IMR-90 (cell line): ENCODE results near the gene RASSF10.

Experiments used
- MAZ ChIP-seq: IDR thresholded peaks from 2 replicates; pipeline ENCODE4 v1.6.1; 2012; ENCODE audit warnings: low read depth, mild to moderate bottlenecking, low read length, improper control_type of control experiment, moderate library complexity, borderline replicate concordance
- POLR2A ChIP-seq: IDR thresholded peaks from 2 replicates; pipeline ENCODE4 v1.6.1; 2012; ENCODE audit warnings: mild to moderate bottlenecking, low read depth, low read length
- SMC3 ChIP-seq: fragments of 150-350 bp; IDR thresholded peaks from 2 replicates; pipeline ENCODE4 v1.6.1; 2016; ENCODE audit warnings: low read depth, mild to moderate bottlenecking, antibody characterized with exemption, low read length, moderate library complexity
- TF ChIP-seq, protein P1 (sequence below): conservative IDR thresholded peaks from 2 replicates; pipeline ENCODE4 v1.5.1; 2012; ENCODE audit warnings: mild to moderate bottlenecking, low read depth, low read length, improper control_type of control experiment
- TF ChIP-seq, protein P2 (sequence below): fragments of 150-350 bp; IDR thresholded peaks from 2 replicates; pipeline ENCODE4 v1.6.1; 2017; ENCODE audit warnings: mild to moderate bottlenecking, antibody characterized with exemption, low read length, low read depth

DNA sequence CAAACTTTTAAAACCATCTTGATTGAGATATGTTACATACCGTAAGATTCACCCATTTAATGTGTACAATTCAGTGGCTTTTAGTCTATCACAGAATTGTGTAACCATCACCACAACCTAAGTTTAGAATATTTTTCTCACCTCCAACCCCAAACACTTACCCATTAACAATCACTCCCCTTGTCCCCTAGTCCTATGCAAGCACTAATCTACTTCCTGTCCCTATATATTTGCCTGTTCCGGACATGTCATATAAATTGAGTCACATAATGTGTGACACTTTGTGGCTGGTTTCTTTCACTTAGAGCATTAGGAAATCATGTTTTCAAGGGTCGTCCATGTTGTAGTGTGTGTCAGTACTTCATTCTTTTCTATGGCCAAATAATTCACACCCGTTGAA, 38.8 kb downstream of the RASSF10 start:
- TF ChIP-seq, protein P1, sequence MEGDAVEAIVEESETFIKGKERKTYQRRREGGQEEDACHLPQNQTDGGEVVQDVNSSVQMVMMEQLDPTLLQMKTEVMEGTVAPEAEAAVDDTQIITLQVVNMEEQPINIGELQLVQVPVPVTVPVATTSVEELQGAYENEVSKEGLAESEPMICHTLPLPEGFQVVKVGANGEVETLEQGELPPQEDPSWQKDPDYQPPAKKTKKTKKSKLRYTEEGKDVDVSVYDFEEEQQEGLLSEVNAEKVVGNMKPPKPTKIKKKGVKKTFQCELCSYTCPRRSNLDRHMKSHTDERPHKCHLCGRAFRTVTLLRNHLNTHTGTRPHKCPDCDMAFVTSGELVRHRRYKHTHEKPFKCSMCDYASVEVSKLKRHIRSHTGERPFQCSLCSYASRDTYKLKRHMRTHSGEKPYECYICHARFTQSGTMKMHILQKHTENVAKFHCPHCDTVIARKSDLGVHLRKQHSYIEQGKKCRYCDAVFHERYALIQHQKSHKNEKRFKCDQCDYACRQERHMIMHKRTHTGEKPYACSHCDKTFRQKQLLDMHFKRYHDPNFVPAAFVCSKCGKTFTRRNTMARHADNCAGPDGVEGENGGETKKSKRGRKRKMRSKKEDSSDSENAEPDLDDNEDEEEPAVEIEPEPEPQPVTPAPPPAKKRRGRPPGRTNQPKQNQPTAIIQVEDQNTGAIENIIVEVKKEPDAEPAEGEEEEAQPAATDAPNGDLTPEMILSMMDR, result no peak
- TF ChIP-seq MAZ, result no peak
- TF ChIP-seq SMC3, result no peak
- TF ChIP-seq, protein P2, sequence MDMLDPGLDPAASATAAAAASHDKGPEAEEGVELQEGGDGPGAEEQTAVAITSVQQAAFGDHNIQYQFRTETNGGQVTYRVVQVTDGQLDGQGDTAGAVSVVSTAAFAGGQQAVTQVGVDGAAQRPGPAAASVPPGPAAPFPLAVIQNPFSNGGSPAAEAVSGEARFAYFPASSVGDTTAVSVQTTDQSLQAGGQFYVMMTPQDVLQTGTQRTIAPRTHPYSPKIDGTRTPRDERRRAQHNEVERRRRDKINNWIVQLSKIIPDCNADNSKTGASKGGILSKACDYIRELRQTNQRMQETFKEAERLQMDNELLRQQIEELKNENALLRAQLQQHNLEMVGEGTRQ, result no peak
- TF ChIP-seq POLR2A, result no peak
